Keratinocyte (primary cell): ENCODE results near the gene PLXDC2. TPM values are rescaled to one million over a fixed set of nuclear protein-coding genes. Genes with fewer than 3 reads are reported as not detected.

ENCODE experiments used
- DNase-seq: peaks from one replicate; pipeline ENCODE4 v3.0.0-alpha.2; 2011; ENCODE audit warnings: low read depth, missing footprints, low spot score
- FAIRE-seq: peaks from 2 replicates; lab custom pipeline; 2011; peaks lifted over from hg19 to GRCh38; lab: Jason Lieb, UNC
- H2AFZ ChIP-seq: 2 replicates; pipeline ENCODE4 v1.6.0; 2012; ENCODE audit warnings: low read length, control low read depth, inconsistent platforms; ENCODE audit not compliant: control insufficient read depth
- H3K27ac ChIP-seq: 2 replicates; pipeline ENCODE4 v1.5.1; 2011; ENCODE audit warnings: low read length; ENCODE audit not compliant: control insufficient read depth, insufficient read depth
- H3K27me3 ChIP-seq: 3 replicates; pipeline ENCODE4 v1.6.0; 2011; ENCODE audit warnings: low read length; ENCODE audit not compliant: control insufficient read depth, insufficient read depth; ENCODE audit errors: extremely low read depth
- H3K36me3 ChIP-seq, 2 experiments: 2 replicates in 1 of 2; 3 replicates in 1 of 2; pipeline ENCODE4 v1.5.1; 2011; ENCODE audit warnings: low read length in 2 of 2, mild to moderate bottlenecking in 1 of 2; ENCODE audit not compliant: control insufficient read depth in 2 of 2, insufficient read depth in 2 of 2; ENCODE audit errors: extremely low read depth in 1 of 2
- H3K4me1 ChIP-seq: 3 replicates; pipeline ENCODE4 v1.5.1; 2011; ENCODE audit warnings: low read length; ENCODE audit not compliant: control insufficient read depth, insufficient read depth; ENCODE audit errors: extremely low read depth
- H3K4me2 ChIP-seq: 3 replicates; pipeline ENCODE4 v1.6.0; 2011; ENCODE audit warnings: low read depth, low read length; ENCODE audit not compliant: control insufficient read depth, insufficient read depth; ENCODE audit errors: extremely low read depth
- H3K4me3 ChIP-seq, 3 experiments: fragments of 200-600 bp in 1 of 3; sonication (generic) in 1 of 3; 2 replicates in 2 of 3; 3 replicates in 1 of 3; pipeline ENCODE4 v1.5.1; 2011 to 2016; ENCODE audit warnings: low read length in 3 of 3, mild to moderate bottlenecking in 3 of 3, control low read depth in 2 of 3, inconsistent platforms in 1 of 3, low read depth in 1 of 3, mixed read lengths in 1 of 3, mixed run types in 1 of 3, moderate library complexity in 1 of 3; ENCODE audit not compliant: control insufficient read depth in 2 of 3, insufficient read depth in 2 of 3; ENCODE audit errors: extremely low read depth in 1 of 3
- H3K79me2 ChIP-seq: 2 replicates; pipeline ENCODE4 v1.6.0; 2012; ENCODE audit warnings: low read length; ENCODE audit not compliant: control insufficient read depth, insufficient read depth
- H3K9ac ChIP-seq: 3 replicates; pipeline ENCODE4 v1.6.0; 2011; ENCODE audit warnings: low read length; ENCODE audit not compliant: control insufficient read depth, insufficient read depth; ENCODE audit errors: extremely low read depth
- H3K9me1 ChIP-seq: 3 replicates; pipeline ENCODE4 v1.6.0; 2011; ENCODE audit warnings: low read length; ENCODE audit not compliant: control insufficient read depth, insufficient read depth; ENCODE audit errors: extremely low read depth
- H3K9me3 ChIP-seq: 2 replicates; pipeline ENCODE4 v1.5.1; 2012; ENCODE audit warnings: low read depth, low read length; ENCODE audit not compliant: control insufficient read depth
- H4K20me1 ChIP-seq: 3 replicates; pipeline ENCODE4 v1.6.0; 2011; ENCODE audit warnings: low read length; ENCODE audit not compliant: control insufficient read depth, insufficient read depth; ENCODE audit errors: extremely low read depth
- CTCF ChIP-seq, 3 experiments: IDR thresholded peaks in 1 of 3; conservative IDR thresholded peaks in 1 of 3; optimal IDR thresholded peaks in 1 of 3; 2 replicates in 2 of 3; 3 replicates in 1 of 3; pipeline versions ENCODE3 to v1.5.1; 2011; ENCODE audit warnings: low read length in 3 of 3, mild to moderate bottlenecking in 3 of 3, moderate library complexity in 2 of 3, control low read depth in 1 of 3, inconsistent platforms in 1 of 3; ENCODE audit not compliant: insufficient read depth in 2 of 3; ENCODE audit errors: extremely low read depth in 1 of 3
- EZH2 ChIP-seq: IDR thresholded peaks from one replicate; pipeline ENCODE4 v1.6.1; 2012; ENCODE audit warnings: inconsistent platforms, mild to moderate bottlenecking, low read length, moderate library complexity
- dilution Hi-C: fragments of 300-500 bp; cut with MboI; formaldehyde crosslinking; loops from one replicate; pipeline ENCODE4 v1.7.0; 2020; ENCODE audit warnings: low sequenced_read_pairs; ENCODE audit not compliant: extremely low pct_ligation_motif_present
- polyA plus RNA-seq, 5 experiments: library from polyadenylated mRNA; depleted of rRNA in 3 of 5; stranded (reverse) in 3 of 5; stranded (forward) in 1 of 5; unstranded in 1 of 5; fragments of >200 nt; gene quantifications; 1 replicate in 1 of 5; 2 replicates in 3 of 5; 3 replicates in 1 of 5; pipeline versions ENCODE4 v1.2.1 to v1.2.3, GENCODE V29; 2011 to 2012; ENCODE audit warnings: missing spikeins in 2 of 5, low read depth in 1 of 5, low replicate concordance in 1 of 5

Gene PLXDC2
- polyA plus RNA-seq, 1 donor (not counting 4 experiments of a cell fraction or from before 2014, with no cell fraction given) = 12.9 TPM

- Histone ChIP-seq H3K4me2 (no peak overlapping the region), H3K9ac (no peak overlapping the region), H3K4me3 (no peak overlapping the region), H3K27ac (no peak overlapping the region), H4K20me1 (no peaks in the 10 kb centered on the region), H2AFZ (no peak overlapping the region), H3K79me2 (no peaks in the 10 kb centered on the region), H3K27me3 (no peaks in the 10 kb centered on the region), H3K9me3 (no peaks in the 10 kb centered on the region), H3K4me1 (no peaks in the 10 kb centered on the region), H3K9me1 (no peaks in the 10 kb centered on the region), H3K36me3 (no peaks in the 10 kb centered on the region)
- TF ChIP-seq CTCF (optimal IDR thresholded peaks at IDR 0.05 in 1 of 3, IDR thresholded peaks at IDR 0.05 in 1 of 3, conservative IDR thresholded peaks at IDR 0.05 in 1 of 3; ENCODE audit: extremely low read depth in 1 of 3, insufficient read depth in 2 of 3, low read length in 3 of 3) (no peak), EZH2 (no peak)
- FAIRE-seq = no peak
- no peak for DNase-seq
- dilution Hi-C loops = no loop called here
These were observed 291.8 kb downstream of the PLXDC2 start for GRCh38 chr10:20108021-20108420.

- no peaks in the 10 kb centered on the region for H3K9me1 ChIP-seq
- H2AFZ ChIP-seq = no peak overlapping the region
- H3K27me3 ChIP-seq = no peaks in the 10 kb centered on the region
- no peak for FAIRE-seq
- no peaks in the 10 kb centered on the region for H3K9me3 ChIP-seq
- no peak overlapping the region for H3K27ac ChIP-seq
- dilution Hi-C loops = no loop called here
- H3K9ac ChIP-seq = no peak overlapping the region
- no peaks in the 10 kb centered on the region for H4K20me1 ChIP-seq
- TF ChIP-seq CTCF (optimal IDR thresholded peaks at IDR 0.05 in 1 of 3, IDR thresholded peaks at IDR 0.05 in 1 of 3, conservative IDR thresholded peaks at IDR 0.05 in 1 of 3; ENCODE audit: extremely low read depth in 1 of 3, insufficient read depth in 2 of 3, low read length in 3 of 3) (no peak), EZH2 (no peak)
- H3K4me3 ChIP-seq = no peak overlapping the region
- no peaks in the 10 kb centered on the region for H3K4me1 ChIP-seq
- no peak overlapping the region for H3K4me2 ChIP-seq
- H3K79me2 ChIP-seq = no peaks in the 10 kb centered on the region
- H3K36me3 ChIP-seq = no peaks in the 10 kb centered on the region
- no peak for DNase-seq
These were observed 293.4 kb downstream of the PLXDC2 start for GRCh38 chr10:20109613-20110012.
